HG03108 (cell line): ENCODE measurements around the gene OLIG2.

Experiments used
- ATAC-seq: cut with Tn5 transposase; IDR thresholded peaks from one replicate; pipeline ENCODE4 v1.9.1; 2021; ENCODE audit warnings: moderate library complexity; ENCODE audit not compliant: unreplicated experiment

The OLIG2 gene

GRCh38 chr21:33025489-33026442 is at the start of gene OLIG2:
OLIG2 (plus strand) TSS chr21:33025935; CDS start chr21:33026863, 928 bp downstream.
- ATAC-seq, result no peak

- ATAC-seq, result no peak
Measured at GRCh38 chr21:32976791-32977190, 48.9 kb upstream of the OLIG2 start.

- ATAC-seq, result no peak
Measured at GRCh38 chr21:32977216-32977615, 48.5 kb upstream of the OLIG2 start.

- ATAC-seq, result no peak
Measured at GRCh38 chr21:32978331-32979270, 47.1 kb upstream of the OLIG2 start.

GRCh38 chr21:32979598-32980268 is 46.0 kb upstream of the OLIG2 start:
- no peak for ATAC-seq

- ATAC-seq, result no peak
Measured at GRCh38 chr21:32981096-32981495, 44.6 kb upstream of the OLIG2 start.

GRCh38 chr21:32990666-32991065 is 35.1 kb upstream of the OLIG2 start:
- no peak for ATAC-seq

- ATAC-seq, result no peak
Measured at GRCh38 chr21:32991361-32991760, 34.4 kb upstream of the OLIG2 start.

GRCh38 chr21:32993894-32994293 is 31.8 kb upstream of the OLIG2 start:
- ATAC-seq, result no peak

- ATAC-seq, result no peak
Measured at GRCh38 chr21:32994305-32994704, 31.4 kb upstream of the OLIG2 start.

GRCh38 chr21:33007747-33008146 is 18.0 kb upstream of the OLIG2 start:
- no peak for ATAC-seq

- no peak for ATAC-seq
Measured at GRCh38 chr21:33008333-33009051, 17.2 kb upstream of the OLIG2 start.

GRCh38 chr21:33010931-33011330 is 14.8 kb upstream of the OLIG2 start:
- no peak for ATAC-seq

- no peak for ATAC-seq
Measured at GRCh38 chr21:33011462-33011861, 14.3 kb upstream of the OLIG2 start.

GRCh38 chr21:33013626-33014025 is 12.1 kb upstream of the OLIG2 start:
- no peak for ATAC-seq

GRCh38 chr21:33014331-33014730 is 11.4 kb upstream of the OLIG2 start:
- no peak for ATAC-seq

GRCh38 chr21:33015096-33015495 is 10.6 kb upstream of the OLIG2 start:
- ATAC-seq, result no peak

GRCh38 chr21:33015756-33016155 is 10.0 kb upstream of the OLIG2 start:
- no peak for ATAC-seq

- no peak for ATAC-seq
Measured at GRCh38 chr21:33018707-33019465, 6.8 kb upstream of the OLIG2 start.

- ATAC-seq, result no peak
Measured at GRCh38 chr21:33019516-33019884, 6.2 kb upstream of the OLIG2 start.
